HG03342 (cell line): ENCODE measurements around the gene ATXN1L.
"Not testable (repeated sequence)": the region's sequence is repeated elsewhere in the genome, so short reads cannot be mapped to it uniquely, and the experiment has no call there.

Source experiments
- ATAC-seq: cut with Tn5 transposase; IDR thresholded peaks from one replicate; pipeline ENCODE4 v1.9.1; 2021; ENCODE audit warnings: mild to moderate bottlenecking, moderate library complexity; ENCODE audit not compliant: unreplicated experiment

ATXN1L gene

DNA sequence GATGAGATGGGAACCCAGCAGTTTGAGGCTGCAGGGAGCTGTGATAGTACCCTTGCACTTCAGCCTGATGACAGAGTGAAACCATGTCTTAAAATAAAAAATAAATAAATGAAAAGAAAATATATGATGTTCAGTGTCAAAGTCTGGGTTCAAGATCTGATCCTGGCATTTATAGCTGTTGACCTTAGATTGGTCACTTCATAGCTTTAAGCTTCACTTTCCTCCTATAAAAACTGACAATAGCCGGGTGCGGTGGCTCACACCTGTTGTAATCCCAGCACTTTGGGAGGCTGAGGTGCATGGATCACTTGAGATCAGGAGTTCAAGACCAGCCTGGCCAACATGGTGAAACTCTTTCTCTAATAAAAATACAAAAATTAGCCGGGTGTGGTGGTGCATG is 43.4 kb downstream of the ATXN1L start:
- ATAC-seq, result no peak

DNA sequence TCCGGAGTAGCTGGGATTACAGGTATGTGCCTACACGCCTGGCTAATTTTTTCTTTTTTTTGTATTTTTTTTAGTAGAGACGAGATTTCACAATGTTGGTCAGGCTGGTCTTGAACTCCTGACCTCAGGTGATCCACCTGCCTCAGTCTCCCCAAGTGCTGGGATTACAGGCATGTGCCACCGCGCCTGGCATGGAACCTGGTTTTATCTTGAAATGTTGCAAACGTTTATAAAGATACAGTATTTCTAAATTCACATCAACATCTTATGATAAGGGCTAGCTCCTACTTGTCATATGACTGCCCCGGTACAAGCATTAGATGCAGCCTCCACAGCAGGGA is 48.1 kb downstream of the ATXN1L start:
- ATAC-seq, result no peak

DNA sequence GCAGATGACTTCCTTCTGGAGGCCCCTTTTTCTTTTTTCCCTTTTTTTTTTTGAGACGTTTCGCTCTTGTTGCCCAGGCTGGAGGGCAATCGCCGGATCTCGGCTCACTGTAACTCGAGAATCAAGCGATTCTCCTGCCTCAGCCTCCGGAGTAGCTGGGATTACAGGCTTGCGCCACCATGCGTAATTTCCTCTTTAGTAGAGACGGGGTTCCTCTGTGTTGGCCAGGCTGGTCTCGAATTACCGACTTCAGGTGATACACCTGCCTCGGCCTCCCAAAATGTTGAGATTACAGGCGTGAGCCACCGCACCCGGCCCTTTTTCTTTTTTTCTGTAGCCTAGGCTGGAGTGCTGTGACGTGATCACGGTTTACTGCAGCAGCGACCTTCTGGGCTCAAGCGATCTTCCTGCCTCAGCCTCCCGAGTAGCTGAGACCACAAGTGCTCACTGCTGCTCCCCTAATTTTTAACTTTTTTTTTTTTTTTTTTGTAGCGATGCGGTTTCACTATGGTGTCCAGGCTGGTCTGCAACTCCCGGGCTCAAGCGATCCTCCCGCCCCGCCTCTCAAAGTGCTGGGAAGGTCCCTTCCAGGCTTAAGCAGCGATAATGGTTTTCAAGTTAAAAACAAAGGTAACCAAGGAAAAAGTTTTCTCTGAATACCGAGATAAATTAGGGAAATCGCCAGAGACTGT is 48.6 kb downstream of the ATXN1L start:
- no peak for ATAC-seq

DNA sequence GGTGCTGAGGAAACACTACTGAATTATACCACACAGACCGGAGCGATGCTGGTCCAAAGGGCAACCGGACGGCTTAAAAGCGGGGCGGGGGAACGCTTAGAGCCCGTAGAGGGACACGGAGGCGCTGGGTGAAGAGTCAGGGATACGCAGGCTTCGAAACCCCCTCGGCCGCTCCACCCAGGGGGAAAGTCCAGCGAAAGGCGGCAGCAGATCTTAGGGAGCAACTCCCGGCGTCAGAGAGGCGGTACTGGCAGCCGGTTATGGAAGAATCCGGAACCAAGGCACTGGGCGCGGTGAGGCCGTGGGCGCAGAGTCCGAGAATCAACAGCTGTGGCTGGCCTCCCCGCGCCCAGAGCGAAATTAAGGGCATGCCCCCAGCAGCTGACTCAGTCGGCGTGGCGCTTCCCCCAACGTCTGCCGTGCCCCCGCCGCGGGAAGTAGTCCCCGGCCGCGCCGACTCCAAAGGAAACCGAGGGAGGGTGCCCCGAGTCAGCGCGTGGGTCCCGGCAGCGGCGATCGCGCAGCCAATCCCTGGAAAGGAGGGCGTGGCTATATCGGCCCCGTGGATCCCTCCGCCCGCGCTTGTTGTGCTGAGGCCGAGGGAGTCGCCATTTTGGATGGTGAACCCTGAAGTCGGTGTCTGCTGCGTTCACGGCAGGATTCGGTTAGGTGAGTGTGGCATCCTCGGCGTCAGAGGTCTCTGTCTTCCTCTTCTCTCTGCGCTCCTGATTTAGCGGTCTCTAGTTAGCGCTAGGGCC is 49.3 kb downstream of the ATXN1L start, which contains the start of gene IST1:
TSS of gene IST1 (plus strand) at position 611 of the 758 bp plus-strand sequence. CDS start 20,110 bp downstream, outside the sequence.
- peak; percentile 79 for ATAC-seq

DNA sequence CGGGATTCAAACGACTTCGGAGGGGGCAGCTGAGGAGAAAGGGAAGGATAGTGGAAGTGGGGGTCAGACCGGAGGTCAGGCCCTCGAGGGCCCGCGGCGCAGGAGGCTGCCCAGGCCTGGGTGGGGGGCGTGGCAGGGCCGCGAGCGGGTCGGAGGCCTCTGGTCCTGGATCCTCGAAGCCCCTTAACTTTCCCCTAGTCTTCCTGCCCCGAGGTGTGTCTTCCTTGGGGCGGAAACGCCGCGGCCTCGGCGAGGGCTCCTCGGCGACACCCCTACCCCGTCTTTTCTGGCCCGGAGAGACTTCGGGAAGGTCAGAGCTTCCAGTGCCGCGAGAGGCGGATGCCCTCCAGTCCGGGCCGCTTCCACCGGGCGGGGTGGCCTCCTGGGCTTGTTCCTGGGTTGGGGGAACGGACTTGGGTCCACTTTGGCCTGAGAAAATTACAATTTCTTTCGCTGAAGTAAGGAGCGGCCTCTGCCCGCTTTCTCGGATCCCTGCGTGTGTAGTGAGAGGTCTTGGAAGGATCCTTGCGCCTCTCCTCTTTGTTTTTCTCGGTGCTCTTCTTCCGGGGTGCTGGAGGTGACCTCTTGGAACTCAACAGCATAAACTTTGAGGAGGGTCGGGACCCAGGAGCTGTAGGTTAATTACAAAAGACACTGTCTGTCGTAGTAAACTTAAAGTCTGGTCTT is 50.0 kb downstream of the ATXN1L start:
- ATAC-seq, result peak; percentile 29

DNA sequence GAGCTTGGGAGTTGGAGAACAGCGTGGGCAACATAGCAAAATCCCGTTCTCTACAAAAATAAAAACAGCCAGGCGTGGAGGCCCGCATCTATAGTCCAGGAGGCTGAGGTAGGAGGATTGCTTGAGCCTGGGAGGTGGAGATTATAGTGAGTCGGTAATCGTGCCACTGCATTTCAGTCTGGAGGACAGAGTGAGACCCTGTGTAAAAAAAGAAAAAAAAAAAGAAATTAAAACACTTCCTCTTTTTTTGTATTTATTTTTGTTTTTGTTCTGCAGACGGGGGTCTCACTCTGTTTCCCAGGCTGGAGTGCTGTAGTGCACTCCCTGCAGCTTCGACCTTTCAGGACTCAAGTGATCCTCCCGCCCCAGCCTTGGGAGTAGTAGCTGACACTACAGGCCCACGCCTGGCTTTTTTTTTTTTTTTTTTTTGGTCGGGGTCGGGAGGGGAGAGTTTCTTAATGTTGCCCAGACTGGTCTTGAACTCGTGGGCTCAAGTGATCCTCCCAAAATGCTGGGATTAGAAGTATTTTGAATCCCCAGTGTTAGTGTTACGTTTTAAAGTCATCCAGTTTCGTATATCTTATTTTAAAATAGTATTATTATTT is 51.1 kb downstream of the ATXN1L start:
- ATAC-seq, result no peak

DNA sequence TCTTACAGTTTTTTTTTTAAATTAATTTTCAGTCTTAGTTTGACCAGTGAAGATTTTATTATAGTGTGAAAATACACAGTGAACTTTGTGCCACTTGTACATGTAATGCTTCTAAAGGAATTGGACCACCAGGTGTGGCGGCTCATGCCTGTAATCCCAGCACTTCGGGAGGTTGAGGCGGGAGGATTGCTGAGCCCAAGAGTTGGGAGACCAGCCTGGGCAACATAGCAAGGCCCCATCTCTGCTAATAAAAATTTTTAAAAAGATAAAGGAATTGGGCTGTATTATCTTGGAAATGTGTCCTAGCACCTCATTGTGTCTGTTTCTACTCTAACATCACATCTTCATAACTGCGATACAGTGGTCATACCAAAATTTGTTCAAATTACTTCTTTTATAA is 53.4 kb downstream of the ATXN1L start:
- ATAC-seq, result no peak

DNA sequence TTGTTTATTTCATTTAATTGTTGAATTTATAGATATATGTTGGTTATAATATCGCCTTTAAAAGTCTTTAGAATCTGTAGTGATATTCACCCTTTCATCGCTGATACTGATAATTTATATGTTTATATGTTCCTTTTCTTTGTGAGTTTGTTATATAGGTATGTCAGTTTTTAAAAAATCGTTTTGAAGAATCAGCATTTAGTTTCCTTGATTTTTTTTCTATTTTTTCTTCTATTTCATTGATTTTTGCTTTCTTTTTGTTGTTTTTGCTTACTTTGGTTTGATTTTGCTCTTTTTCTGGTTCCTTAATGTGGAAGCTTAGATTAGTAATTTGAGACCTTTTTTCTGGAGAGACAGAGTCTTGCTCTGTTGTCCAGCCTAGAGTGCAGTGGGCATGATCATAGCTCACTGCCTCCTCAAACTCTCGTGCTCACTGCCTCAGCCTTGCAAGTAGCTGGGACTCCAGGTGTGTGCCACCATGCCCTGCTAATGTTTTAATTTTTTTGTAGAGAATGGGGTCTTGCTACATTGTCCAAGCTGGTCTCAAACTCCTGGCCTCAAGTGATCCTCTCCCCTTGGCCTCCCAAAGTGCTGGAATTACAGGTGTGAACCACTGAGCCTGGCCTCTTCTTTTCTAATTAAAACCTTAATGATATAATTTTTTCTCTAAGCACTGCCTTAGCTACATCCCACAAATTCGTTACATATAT is 57.0 kb downstream of the ATXN1L start:
- no peak for ATAC-seq

DNA sequence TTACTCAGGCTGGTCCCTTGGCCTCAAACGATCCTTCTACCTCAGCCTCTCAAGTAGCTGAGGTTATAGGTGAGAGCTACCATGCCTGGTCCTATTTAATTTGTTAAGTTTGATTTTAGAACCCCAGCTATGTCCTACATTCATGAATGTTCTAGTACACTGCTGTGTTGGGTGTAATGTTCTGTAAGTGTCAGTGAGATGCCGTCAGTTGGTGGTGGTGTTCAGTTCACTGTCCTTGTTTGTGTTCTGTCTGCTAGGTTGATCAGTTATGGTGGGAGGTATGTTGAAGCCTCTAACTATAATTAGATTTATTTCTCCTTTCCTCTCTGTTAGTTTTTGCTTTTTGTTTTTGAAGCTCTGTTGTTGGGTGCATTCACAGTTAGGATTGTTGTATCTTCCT is 57.8 kb downstream of the ATXN1L start:
- ATAC-seq, result no peak

DNA sequence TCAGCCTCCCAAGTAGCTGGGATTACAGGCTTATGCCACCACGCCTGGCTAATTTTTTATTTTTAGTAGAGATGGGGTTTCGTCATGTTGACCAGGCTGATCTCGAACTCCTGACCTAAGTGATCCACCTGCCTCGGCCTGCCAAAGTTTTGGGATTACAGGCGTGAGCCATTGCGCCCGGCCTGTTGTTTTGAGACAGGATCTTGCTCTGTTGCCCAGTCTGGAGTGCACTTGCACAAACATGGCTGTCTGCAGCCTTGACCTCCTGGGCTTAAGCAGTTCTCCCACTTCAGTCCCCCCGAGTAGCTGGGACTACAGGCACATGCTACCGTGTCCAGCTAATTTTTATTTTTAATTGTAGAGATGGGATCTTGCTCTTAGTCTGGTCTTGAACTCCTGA is 58.5 kb downstream of the ATXN1L start:
- no peak for ATAC-seq

DNA sequence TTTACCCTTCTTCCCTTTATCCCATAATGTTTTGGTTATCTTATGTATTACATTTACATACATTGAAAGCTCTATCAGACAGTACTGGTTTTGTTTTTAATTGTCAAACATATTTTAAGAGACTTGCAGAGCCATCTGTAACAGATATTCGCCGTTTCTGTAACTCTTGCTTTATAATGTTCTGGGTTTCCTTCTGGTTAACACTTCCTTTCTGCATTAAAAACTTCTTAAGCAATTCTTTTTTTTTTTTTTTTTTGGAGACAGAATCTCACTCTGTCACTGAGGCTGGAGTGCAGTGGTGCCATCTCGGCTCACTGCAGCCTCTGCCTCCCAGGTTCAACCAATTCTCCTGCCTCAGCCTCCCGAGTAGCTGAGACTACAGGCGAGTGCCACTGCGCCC is 60.0 kb downstream of the ATXN1L start:
- not testable (repeated sequence) for ATAC-seq
